GM18502 (cell line): ENCODE measurements around the gene DEFB129.
"Not testable (repeated sequence)": the region's sequence is repeated elsewhere in the genome, so short reads cannot be mapped to it uniquely, and the experiment has no call there.

Source experiments
- ATAC-seq: cut with Tn5 transposase; IDR thresholded peaks from one replicate; pipeline ENCODE4 v1.9.1; 2021; ENCODE audit warnings: mild to moderate bottlenecking; ENCODE audit not compliant: unreplicated experiment, poor library complexity

Gene DEFB129

GRCh38 chr20:251354-251753, 24.3 kb downstream of the DEFB129 start:
- no peak for ATAC-seq

DNA sequence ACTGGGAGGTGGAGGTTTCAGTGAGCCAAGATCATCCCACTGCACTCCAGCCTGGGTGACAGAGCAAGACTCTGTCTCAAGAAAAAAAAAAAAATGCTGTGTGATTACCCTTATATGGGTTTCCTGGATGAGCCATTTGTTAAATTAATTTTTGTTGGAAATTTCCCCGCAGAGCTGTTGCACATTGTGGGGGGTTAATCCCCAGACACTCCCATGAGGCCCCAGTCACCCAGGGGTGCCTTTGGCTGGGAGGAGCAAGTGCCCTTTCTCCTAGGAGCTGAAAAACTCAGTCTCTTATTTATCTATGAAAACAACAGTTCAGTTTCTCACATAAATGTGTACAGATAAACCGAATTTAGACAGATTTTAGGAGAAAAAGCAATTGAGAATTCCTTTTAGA, 25.7 kb downstream of the DEFB129 start:
- no peak for ATAC-seq

- ATAC-seq, result not testable (repeated sequence)
Measured at GRCh38 chr20:253447-253846, 26.4 kb downstream of the DEFB129 start.

DNA sequence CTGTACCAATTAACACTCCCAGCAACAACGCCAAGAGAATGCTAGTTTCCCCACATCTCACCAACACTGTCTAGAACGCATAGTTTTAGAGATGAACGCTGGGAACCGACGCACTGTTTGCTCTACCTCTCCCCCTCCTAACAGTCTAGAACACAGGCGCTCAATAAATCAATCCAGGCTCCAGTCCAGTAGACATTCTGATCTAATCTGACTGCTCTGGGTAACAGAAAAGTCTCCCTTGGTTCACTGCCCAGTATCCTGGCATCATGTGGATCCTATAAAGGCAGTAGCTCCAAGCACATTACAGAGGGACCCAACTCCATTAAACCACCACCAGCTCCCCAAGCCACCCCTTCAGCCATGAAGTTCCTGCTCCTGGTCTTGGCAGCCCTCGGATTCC, 30.4 kb downstream of the DEFB129 start, which contains the start of gene DEFB132:
Gene DEFB132 (plus strand): TSS at position 306 of the 400 bp plus-strand sequence. CDS start 55 bp downstream, at position 361.
- no peak for ATAC-seq

GRCh38 chr20:258269-258858, 31.3 kb downstream of the DEFB129 start:
- ATAC-seq, result no peak

- no peak for ATAC-seq
Measured at GRCh38 chr20:258963-259362, 31.9 kb downstream of the DEFB129 start.

GRCh38 chr20:259981-260380, 32.9 kb downstream of the DEFB129 start:
- ATAC-seq, result no peak

DNA sequence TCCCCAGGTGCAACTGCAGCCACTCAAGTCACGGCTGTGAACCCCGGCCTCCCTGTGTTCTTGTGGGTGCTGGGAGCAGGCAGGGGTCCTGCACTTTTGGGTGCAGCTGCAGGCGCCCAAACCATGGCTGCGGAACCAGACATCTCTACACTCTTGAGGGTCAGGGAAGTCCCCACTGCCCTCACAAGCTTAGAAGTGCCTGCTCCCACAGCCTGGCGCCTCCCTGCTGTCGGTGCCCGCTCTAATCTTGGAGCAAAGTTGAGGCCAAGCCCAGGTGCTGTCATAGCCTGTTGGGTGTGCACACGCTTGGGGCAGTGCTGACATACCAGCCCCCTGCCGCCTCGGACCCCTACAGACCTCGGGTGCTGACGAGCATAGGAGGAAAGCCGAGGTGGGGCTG, 36.6 kb downstream of the DEFB129 start:
- no peak for ATAC-seq

GRCh38 chr20:266596-267562, 39.8 kb downstream of the DEFB129 start:
- ATAC-seq, result peak; percentile 95

- ATAC-seq, result no peak
Measured at GRCh38 chr20:270517-270916, 43.5 kb downstream of the DEFB129 start.

DNA sequence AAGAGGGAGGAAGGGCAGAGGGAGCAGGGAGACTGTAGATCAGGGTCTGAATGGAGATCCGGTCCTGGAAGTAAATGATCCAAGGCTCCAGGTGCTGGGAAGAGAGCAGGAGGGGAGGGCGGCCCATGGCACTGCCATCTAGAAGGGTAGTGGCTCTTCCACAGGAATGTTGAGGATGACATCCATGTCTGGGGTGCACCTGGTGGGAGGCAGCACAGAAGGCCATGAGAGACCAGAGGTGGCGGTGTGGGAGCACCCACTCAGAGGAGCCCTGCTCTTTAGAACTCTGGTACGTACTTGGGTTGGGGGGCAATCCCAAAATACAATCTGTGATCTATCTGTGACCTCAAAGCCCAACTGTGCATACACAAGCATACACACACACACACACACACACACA, 44.0 kb downstream of the DEFB129 start:
- ATAC-seq, result no peak

- ATAC-seq, result no peak
Measured at GRCh38 chr20:271528-271927, 44.5 kb downstream of the DEFB129 start.

DNA sequence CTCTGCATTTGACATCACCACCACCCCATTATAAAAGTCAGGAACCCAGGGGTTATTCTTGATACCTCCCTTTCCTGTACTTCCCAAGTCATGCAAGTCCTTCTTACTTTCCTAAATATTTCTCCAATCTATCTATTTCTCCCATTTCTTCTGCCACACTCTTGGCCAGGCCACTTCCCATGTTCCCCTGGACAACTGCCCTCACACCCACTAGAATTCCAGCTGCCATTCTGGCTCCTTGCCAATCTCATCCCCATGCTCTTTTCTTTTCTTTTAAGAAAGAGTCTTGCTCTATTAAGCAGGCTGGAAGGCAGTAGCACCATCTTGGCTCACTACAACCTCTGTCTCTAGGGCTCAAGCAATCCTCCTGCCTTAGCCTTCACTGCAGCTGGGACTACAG, 45.7 kb downstream of the DEFB129 start:
- no peak for ATAC-seq

DNA sequence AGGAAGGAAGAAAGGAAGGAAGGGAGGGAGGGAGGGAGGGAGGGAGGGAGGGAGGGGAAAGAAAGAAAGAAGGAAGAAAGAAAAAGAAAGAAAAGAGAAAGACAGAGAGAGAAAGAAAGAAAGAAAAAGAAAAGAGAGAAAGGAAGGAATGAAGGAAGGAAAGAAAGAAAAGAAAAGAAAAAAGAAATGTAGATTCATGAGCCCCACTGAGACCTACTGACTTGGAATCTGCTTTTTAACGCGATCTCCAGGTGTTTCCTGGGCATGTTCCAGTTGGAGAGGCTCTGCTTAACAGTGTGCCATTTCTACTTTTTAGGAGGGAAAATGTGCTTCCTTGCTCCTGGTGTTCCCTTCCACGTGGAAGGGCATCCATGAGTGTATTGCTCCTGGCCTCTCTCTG, 46.8 kb downstream of the DEFB129 start:
- ATAC-seq, result no peak

DNA sequence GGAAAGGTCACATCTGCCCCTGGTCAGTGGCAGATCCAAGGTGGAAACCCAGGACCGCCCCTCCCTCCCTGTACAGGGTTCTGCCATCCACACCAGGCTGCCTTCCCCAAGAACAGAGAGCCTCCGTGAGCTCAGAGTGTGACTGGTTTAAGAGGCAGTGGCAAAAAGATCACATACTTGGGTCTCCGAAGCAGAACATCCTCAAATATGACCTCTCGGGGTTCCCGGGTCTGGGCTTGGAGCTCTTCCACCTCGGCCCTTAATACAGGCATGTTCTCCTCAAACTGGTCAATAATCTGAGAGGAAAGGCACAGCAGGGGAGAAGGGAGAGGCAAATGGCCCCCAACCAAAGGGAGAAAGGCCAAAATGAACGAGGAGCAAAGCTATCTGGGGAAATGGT, 48.7 kb downstream of the DEFB129 start:
- ATAC-seq, result no peak

- no peak for ATAC-seq
Measured at GRCh38 chr20:276620-277495, 49.8 kb downstream of the DEFB129 start.

DNA sequence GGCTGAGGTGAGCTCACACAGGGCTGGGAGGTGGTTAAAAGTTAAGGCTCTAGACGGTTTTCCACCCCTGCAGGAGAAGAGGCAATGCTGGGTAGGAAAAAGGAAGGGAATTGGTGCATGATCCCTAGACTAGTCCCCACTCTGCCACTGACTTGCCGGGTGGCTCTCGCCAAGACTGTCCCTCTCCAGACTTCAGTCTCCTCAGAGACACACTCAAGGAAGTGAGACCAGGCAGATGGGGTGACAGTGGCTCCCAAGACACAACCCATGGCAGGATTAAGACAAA, 50.4 kb downstream of the DEFB129 start:
- ATAC-seq, result no peak

DNA sequence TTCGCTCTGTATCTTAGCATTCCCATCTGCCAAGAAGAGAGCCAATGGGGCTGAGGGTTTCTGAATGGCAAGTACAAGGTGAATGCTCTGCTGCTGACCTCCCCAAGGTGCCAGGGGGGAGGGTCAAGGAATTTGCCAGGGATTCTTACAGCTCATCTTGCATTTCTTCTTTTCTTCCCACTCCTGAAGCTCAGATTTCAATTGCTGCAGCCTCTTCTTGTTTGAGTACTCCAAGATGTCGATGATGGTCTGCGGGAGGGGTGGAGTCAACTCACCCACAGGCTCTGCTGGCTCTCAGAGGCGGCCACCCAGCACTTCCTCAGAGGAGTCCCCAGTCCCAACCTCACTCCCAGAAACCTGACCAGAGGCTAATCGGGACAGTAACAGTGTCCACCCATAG, 51.1 kb downstream of the DEFB129 start:
- no peak for ATAC-seq

DNA sequence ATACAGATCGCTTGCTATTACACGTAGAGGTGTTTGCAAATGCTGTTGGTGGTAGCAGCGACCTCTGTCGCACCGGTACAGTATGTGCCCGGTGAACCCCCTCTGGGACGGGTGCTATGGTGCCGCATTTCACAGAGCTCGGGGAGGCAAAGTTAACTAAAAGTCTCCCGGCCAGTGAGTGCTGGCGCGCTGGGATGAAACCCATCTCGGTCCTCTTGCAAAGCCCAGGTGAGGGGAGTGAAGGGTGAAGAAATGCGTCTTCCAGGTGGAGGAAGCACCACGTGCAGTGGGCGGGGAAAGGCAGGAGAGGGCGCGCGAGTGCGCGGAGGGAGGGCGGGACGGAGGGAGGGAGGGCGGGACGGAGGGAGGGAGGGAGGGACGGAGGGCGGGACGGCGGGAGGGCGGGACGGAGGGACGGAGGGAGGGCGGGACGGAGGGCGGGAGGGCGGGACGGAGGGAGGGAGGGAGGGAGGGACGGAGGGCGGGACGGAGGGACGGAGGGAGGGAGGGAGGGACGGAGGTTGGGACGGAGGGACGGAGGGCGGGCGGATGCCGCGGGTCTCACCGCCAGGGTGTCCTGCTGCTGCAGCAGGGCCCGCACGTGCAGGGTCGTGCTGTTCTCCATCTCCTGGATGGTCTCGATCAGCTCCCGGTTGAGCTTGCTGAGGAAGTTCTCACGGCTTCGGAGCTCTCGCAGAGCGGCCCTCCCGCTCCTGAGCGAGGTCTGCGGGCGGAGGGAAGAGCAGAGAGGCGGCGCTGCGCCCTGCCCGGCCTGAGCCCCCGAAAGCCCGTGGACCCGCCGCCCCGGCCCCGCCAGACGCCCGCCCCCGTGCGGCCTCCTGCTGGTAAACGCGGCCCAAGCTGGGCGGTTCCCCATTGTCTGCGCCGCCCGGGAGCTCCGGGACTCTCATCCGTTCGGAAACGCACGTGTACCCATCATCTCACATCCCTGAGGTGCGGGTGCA, 51.8 kb downstream of the DEFB129 start:
- no peak for ATAC-seq
